ENCODE measurements around the gene SFMBT1.

The SFMBT1 gene

GRCh38 chr3:53046171-53047170 is 598 bp upstream of the SFMBT1 start:
- peak overlapping the region; percentile 44 to 66 for H3K4me3 ChIP-seq (replicated peaks in 1 of 2; ENCODE audit: low read depth in 2 of 2, low read length in 2 of 2)
- DNase-seq (ENCODE audit: low read depth in 2 of 2): peak; percentile 15 to 31
- TF ChIP-seq CTCF (IDR thresholded peaks at IDR 0.05; ENCODE audit: low read depth, low read length): no peak

- H3K4me3 ChIP-seq (replicated peaks in 1 of 2; ENCODE audit: low read depth in 2 of 2, low read length in 2 of 2): peak overlapping the region; percentile 59 to 66
- peak; percentile 39 to 51 for DNase-seq (ENCODE audit: low read depth in 2 of 2)
- no peak for TF ChIP-seq CTCF (IDR thresholded peaks at IDR 0.05; ENCODE audit: low read depth, low read length)
Measured at GRCh38 chr3:53044711-53045517, 959 bp downstream of the SFMBT1 start.

GRCh38 chr3:53044371-53044710 is 1.5 kb downstream of the SFMBT1 start:
- H3K4me3 ChIP-seq (replicated peaks in 1 of 2; ENCODE audit: low read depth in 2 of 2, low read length in 2 of 2): peak overlapping the region; percentile 59 to 66
- no peak for DNase-seq (ENCODE audit: low read depth in 2 of 2)
- no peak for TF ChIP-seq CTCF (IDR thresholded peaks at IDR 0.05; ENCODE audit: low read depth, low read length)

GRCh38 chr3:53043738-53044137 is 2.1 kb downstream of the SFMBT1 start:
- no peak overlapping the region for H3K4me3 ChIP-seq (replicated peaks in 1 of 2; ENCODE audit: low read depth in 2 of 2, low read length in 2 of 2)
- DNase-seq (ENCODE audit: low read depth in 2 of 2): no peak
- no peak for TF ChIP-seq CTCF (IDR thresholded peaks at IDR 0.05; ENCODE audit: low read depth, low read length)

- no peak for TF ChIP-seq CTCF (IDR thresholded peaks at IDR 0.05; ENCODE audit: low read depth, low read length)
- no peak overlapping the region for H3K4me3 ChIP-seq (replicated peaks in 1 of 2; ENCODE audit: low read depth in 2 of 2, low read length in 2 of 2)
- DNase-seq (ENCODE audit: low read depth in 2 of 2): no peak
Measured at GRCh38 chr3:53042651-53043050, 3.2 kb downstream of the SFMBT1 start.

GRCh38 chr3:53040351-53040820 is 5.5 kb downstream of the SFMBT1 start:
- no peak overlapping the region for H3K4me3 ChIP-seq (replicated peaks in 1 of 2; ENCODE audit: low read depth in 2 of 2, low read length in 2 of 2)
- TF ChIP-seq CTCF (IDR thresholded peaks at IDR 0.05; ENCODE audit: low read depth, low read length): no peak
- no peak for DNase-seq (ENCODE audit: low read depth in 2 of 2)

Measured in cardiac fibroblast (primary cell).